IPS-15b (cell line): ENCODE measurements around the gene NARF.

Experiments used
- H3K27me3 ChIP-seq: one replicate; pipeline ENCODE4 v1.6.1; 2013; ENCODE audit warnings: low read length; ENCODE audit not compliant: control insufficient read depth, insufficient read depth
- H3K36me3 ChIP-seq: one replicate; pipeline ENCODE4 v1.6.1; 2013; ENCODE audit warnings: low read length; ENCODE audit not compliant: control insufficient read depth, insufficient read depth
- H3K4me1 ChIP-seq: one replicate; pipeline ENCODE4 v1.6.1; 2013; ENCODE audit warnings: mild to moderate bottlenecking, low read length; ENCODE audit not compliant: control insufficient read depth, insufficient read depth
- H3K4me3 ChIP-seq: one replicate; pipeline ENCODE4 v1.5.1; 2013; ENCODE audit warnings: low read depth, low read length
- H3K9ac ChIP-seq: one replicate; pipeline ENCODE4 v1.6.1; 2013; ENCODE audit warnings: low read depth, mild to moderate bottlenecking, low read length
- H3K9me3 ChIP-seq: one replicate; pipeline ENCODE4 v1.6.1; 2013; ENCODE audit warnings: mild to moderate bottlenecking, low read length; ENCODE audit not compliant: control insufficient read depth, insufficient read depth

NARF gene

GRCh38 chr17:82435601-82436583, 22.6 kb upstream of the NARF start:
- Histone ChIP-seq H3K36me3 (peaks cover 2% of the 10 kb centered on the region), H3K4me1 (no peaks in the 10 kb centered on the region), H3K27me3 (no peaks in the 10 kb centered on the region), H3K4me3 (no peak overlapping the region), H3K9ac (no peak overlapping the region), H3K9me3 (no peaks in the 10 kb centered on the region)

- Histone ChIP-seq H3K27me3 (no peaks in the 10 kb centered on the region), H3K9ac (no peak overlapping the region), H3K36me3 (peaks cover 2% of the 10 kb centered on the region), H3K4me1 (no peaks in the 10 kb centered on the region), H3K4me3 (no peak overlapping the region), H3K9me3 (no peaks in the 10 kb centered on the region)
These were observed 21.8 kb upstream of the NARF start for GRCh38 chr17:82436601-82437324.

GRCh38 chr17:82437325-82437668, 21.2 kb upstream of the NARF start:
- H3K4me1 ChIP-seq, result no peaks in the 10 kb centered on the region
- no peaks in the 10 kb centered on the region for H3K9me3 ChIP-seq
- H3K36me3 ChIP-seq, result peaks cover 2% of the 10 kb centered on the region
- H3K4me3 ChIP-seq, result no peak overlapping the region
- no peak overlapping the region for H3K9ac ChIP-seq
- no peaks in the 10 kb centered on the region for H3K27me3 ChIP-seq

- Histone ChIP-seq H3K4me1 (no peaks in the 10 kb centered on the region), H3K27me3 (no peaks in the 10 kb centered on the region), H3K9me3 (no peaks in the 10 kb centered on the region), H3K36me3 (peaks cover 13% of the 10 kb centered on the region), H3K4me3 (no peak overlapping the region), H3K9ac (no peak overlapping the region)
These were observed 19.9 kb upstream of the NARF start for GRCh38 chr17:82438401-82439193.

- peaks cover 18% of the 10 kb centered on the region for H3K36me3 ChIP-seq
- no peak overlapping the region for H3K4me3 ChIP-seq
- H3K9me3 ChIP-seq, result no peaks in the 10 kb centered on the region
- no peaks in the 10 kb centered on the region for H3K27me3 ChIP-seq
- H3K9ac ChIP-seq, result no peak overlapping the region
- no peaks in the 10 kb centered on the region for H3K4me1 ChIP-seq
These were observed 19.2 kb upstream of the NARF start for GRCh38 chr17:82439194-82439828.

GRCh38 chr17:82439829-82440365, 18.6 kb upstream of the NARF start:
- no peaks in the 10 kb centered on the region for H3K27me3 ChIP-seq
- H3K36me3 ChIP-seq, result peaks cover 24% of the 10 kb centered on the region
- H3K9ac ChIP-seq, result no peak overlapping the region
- H3K4me3 ChIP-seq, result no peak overlapping the region
- H3K9me3 ChIP-seq, result no peaks in the 10 kb centered on the region
- no peaks in the 10 kb centered on the region for H3K4me1 ChIP-seq

- H3K4me3 ChIP-seq, result no peak overlapping the region
- H3K36me3 ChIP-seq, result peaks cover 25% of the 10 kb centered on the region
- no peaks in the 10 kb centered on the region for H3K27me3 ChIP-seq
- H3K9ac ChIP-seq, result no peak overlapping the region
- H3K9me3 ChIP-seq, result no peaks in the 10 kb centered on the region
- no peaks in the 10 kb centered on the region for H3K4me1 ChIP-seq
These were observed 18.0 kb upstream of the NARF start for GRCh38 chr17:82440469-82440981.

GRCh38 chr17:82440991-82441627, 17.4 kb upstream of the NARF start:
- no peak overlapping the region for H3K4me3 ChIP-seq
- peaks cover 31% of the 10 kb centered on the region for H3K36me3 ChIP-seq
- H3K4me1 ChIP-seq, result no peaks in the 10 kb centered on the region
- no peak overlapping the region for H3K9ac ChIP-seq
- H3K9me3 ChIP-seq, result no peaks in the 10 kb centered on the region
- H3K27me3 ChIP-seq, result no peaks in the 10 kb centered on the region

- H3K9me3 ChIP-seq, result no peaks in the 10 kb centered on the region
- no peak overlapping the region for H3K4me3 ChIP-seq
- no peak overlapping the region for H3K9ac ChIP-seq
- H3K4me1 ChIP-seq, result no peaks in the 10 kb centered on the region
- peaks cover 31% of the 10 kb centered on the region for H3K36me3 ChIP-seq
- no peaks in the 10 kb centered on the region for H3K27me3 ChIP-seq
These were observed 16.7 kb upstream of the NARF start for GRCh38 chr17:82441691-82442487.
